GM19452 (cell line): ENCODE measurements around the gene MIEF2.

Experiments used
- ATAC-seq: cut with Tn5 transposase; IDR thresholded peaks from one replicate; pipeline ENCODE4 v1.9.1; 2021; ENCODE audit not compliant: unreplicated experiment

Gene MIEF2

DNA sequence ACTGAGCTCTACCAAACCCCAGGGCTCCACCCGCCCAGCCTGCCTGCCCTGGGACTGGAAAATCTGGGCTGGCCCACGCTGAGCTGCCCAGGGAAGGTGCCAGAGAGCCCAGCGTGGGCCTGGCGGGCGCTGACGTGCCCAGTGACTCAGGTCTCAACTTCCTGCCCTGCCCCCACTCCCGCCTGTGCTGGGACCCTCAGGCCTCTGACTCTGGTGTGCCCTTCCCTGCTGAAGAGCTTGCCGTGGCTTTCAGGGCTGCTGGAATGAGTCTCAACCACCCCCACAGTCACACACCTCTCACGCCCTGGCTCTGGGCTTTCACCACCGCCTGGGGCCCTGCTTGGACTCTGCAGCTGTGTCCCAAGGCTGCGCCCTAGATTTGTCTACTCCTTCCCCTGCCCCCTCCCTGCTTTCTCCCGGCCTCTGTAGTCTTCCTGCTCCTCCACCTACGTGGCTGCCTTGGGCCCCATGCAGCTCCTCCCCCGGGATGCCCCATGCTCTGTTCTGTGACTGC, 24.7 kb upstream of the MIEF2 start:
- no peak for ATAC-seq

DNA sequence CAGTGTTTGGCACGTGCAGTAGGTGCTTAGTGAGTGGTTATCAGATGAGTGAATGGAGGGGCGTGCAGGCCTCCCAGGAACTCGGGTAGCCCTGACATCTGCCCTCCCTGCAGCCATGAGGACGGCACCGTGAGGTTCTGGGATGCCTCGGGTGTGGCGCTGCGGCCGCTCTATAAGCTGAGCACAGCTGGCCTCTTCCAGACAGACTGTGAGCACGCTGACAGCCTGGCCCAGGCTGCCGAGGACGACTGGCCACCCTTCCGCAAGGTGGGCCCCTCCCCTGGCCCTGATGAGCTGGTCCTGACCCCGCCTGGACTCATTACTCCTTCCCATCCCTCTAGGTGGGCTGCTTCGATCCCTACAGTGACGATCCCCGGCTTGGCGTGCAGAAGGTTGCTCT, 24.0 kb upstream of the MIEF2 start:
- ATAC-seq: no peak

DNA sequence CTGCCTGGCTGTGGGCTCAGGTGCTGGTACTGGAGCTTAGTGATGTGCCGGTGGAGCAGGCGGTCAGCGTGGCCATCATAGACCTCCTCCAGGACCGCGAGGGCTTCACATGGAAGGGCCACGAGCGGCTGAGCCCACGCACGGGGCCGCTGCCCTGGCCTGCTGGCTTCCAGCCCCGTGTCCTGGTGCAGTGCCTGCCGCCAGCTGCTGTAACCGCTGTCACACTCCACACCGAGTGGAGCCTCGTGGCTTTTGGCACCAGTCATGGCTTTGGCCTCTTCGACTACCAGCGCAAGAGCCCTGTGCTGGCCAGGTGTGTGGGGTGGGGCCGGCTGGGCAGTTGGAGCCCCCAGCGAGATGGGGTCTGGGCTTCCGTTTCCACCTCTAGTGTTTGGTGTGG, 23.0 kb upstream of the MIEF2 start:
- ATAC-seq: no peak

DNA sequence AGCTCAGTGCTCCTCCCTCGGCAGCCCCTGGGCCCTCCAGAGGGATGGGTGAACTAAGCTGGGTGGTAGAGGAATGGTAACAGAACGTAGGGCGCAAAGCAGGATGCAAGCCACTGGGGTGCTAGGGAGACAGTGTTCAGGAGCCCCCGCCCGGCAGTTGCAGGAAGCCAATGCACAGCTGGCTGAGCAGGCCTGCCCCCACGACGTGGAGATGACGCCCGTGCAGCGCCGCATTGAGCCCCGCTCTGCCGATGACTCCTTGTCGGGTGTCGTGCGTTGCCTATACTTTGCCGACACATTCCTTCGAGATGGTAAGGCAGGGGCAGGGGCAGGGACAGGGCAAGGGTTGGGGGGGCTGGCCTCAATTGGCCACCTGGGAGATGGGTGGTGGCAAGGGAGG, 22.2 kb upstream of the MIEF2 start:
- no peak for ATAC-seq

DNA sequence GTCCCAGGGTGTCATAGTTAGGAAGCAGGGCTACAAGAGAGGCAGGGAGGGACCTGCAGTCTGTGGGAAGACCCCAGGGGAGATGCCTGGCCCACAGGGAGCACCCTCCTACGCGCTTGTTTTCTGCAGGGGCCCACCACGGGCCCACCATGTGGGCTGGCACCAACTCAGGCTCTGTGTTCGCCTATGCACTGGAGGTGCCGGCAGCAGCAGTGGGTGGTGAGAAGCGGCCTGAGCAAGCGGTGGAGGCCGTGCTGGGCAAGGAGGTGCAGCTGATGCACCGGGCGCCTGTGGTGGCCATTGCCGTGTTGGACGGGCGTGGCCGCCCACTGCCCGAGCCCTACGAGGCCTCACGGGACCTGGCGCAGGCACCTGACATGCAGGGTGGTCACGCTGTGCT, 20.0 kb upstream of the MIEF2 start:
- no peak for ATAC-seq

DNA sequence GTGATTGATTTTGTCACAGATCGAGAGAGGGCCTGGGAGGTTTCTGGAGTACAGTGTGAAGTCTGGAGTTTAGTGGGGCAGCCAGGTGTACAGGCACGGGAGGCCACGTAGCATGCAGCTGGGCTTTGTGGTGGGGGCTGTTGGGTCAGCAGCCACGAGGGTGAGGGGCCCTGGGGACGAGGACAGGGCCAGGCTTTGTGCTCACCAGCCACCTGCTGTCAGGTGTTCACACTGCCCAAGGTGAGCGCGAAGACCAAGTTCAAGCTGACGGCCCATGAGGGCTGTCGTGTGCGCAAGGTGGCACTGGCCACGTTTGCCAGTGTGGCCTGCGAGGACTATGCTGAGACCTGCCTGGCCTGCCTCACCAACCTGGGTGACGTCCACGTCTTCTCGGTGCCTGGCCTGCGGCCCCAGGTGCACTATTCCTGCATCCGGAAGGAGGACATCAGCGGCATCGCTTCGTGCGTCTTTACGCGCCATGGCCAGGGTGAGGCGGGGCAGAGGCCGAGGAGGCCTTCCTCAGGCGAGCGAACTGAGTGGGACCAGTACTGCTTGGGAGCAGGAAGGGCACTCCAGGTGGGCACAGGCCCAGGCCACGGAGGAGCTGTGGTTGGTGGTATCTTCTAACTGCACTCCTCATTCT, 19.1 kb upstream of the MIEF2 start:
- ATAC-seq: no peak

DNA sequence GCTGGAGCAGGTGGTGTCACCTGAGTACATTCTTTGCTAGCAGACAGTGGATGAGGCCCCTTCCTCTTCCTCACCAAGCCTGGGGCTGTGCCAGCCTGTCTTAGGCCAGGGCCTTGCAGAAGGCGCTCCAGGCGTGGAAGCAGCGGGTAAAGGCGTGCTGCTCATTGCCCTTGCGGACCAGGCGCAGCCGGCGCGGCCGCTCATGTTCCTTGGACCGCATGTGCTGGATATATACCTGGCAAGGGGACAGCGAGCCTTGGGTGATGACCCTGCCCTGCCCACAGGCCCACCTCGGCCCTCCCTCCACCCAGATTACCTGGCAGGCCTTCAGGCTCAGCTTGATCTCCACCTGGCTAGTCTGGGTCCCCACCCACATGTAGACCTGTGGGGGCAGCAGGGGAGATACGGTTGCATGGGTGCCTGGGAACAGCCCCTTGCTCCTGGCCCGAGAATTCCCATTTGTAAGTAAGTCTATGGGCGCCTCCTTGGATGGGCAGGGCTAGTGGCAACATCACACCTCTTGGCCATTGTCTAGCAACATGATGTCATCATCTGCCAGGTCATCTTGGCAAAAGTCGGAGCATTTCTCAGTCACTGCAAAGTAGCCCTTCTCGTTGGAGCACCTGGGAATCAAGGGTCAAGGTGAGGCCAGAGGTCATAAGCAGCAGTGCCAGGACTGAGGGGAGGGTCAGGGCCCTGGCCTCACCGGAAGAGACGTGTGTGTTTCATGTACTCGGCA, 15.3 kb upstream of the MIEF2 start:
- no peak for ATAC-seq

DNA sequence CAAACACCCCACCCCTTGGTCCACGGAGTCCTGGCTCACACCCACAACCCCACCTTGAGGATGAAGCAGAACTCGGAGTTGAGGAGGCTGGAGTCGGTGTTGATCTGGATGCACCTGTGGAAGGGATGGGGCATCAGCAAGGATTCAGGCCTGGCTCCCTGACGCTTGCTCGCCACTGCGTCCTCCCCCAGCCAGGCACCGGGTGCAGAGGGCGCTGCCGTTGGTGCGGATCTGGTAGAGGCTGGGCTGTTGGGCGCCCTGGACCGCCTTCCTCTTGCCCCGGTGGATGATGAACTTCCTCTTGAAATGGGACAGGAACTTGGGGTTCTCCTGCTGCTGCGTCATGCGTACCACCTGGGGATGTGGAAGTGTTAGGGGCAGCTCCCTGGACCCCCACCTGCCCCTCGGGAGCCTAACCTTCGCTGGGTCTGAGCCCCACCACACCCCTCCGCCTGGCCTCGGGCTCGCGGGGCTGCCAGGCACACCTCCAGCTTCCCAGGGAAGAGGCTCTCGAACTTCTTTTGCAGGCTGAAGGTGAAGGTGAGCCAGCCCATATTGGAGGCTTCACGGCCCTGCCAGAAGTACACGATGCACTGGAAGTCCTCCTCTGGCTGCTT, 14.2 kb upstream of the MIEF2 start:
- ATAC-seq: no peak

DNA sequence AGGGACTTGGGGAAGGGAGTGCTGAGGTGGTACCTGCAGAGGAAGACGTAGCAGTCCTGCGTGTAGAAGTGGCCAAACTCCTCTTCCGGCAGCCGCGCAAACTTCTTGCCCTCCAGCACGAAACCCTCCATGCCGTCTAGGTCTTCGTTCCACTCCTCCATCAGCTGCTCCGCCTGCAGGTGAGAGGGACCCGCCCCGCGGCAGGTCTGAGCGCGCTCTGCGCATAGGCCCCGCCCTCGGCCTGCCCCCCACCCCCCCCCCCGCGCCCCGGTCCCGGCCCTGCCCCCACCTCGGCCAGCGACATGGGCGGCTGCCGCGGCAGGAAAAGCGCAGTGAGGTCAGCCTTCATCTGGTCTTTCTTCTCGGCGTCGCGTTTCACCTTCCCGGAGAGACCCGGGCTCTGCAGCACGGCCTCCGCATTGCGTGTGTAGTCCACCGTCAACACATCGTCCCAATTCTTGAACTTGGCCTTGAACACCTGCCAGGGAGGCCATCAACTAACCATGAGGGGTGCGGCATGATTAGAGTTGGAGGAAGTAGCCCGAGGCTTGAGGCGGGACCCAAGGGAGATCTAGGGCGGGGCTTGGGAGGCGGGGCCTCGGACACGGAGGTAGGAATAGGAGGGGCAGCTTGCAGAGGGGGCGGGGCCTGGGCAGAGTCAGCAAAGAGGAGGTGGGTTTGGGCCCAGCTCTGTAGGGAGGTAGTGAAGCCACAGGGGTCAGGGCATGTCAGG, 13.4 kb upstream of the MIEF2 start:
- no peak for ATAC-seq

DNA sequence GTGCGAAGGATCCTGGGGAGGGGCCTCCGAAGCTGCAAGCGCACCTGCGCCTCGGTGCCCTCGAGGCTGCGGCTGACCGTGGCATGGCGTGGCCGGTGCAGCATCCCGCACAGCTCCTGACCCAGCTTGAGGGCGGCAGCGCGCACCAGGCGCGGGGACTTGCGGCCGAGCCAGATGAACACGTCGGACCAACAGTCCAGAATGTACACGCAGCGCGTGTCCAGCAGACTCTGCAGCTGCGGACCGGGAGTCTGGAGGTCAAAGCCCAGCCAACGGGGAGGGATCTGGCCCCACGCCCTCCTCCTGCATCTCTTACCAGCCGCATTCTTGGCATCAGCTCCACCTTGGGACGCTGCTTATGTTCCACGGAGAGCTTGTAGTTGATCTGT, 12.9 kb upstream of the MIEF2 start:
- ATAC-seq: no peak

DNA sequence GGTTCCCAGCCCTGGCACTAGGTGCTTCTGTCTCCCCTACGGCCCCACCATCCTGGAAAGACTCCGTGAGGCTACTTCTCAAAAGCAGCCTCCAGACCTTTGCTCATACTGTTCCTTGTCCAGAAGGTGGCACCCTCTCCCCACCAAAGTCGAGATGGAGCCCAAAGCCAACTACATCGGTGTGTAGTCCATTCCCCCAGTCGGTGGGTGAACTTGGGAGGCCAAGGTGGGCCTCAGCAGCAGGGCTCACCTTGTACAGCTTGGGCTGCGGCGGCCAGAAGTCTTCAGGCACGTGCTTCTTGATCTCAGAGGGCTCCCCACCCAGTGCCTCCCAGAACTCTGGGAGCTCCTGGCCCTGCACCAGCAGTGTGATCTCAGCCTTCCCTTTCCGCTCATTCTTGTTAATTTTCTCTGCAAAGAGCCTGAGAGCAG, 12.1 kb upstream of the MIEF2 start:
- ATAC-seq: no peak

DNA sequence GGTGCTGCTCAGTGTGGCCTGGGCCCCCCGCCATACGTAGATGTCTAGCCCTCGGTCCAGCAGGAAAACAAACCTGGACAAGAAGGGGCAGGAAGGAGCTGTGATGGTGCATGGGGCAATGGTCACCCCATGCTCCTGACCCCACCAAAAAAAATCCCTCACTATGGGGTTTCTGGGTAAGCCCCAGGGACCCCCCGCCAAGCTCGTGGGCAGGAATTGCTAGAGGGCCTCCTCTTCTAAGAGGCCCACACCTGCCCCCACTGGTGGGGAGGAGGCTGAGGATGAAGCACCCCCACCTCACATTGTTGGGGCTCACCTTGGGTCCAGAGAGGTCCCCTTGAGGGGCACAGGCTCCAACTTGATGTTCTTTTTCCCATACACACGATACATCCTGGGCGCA, 11.7 kb upstream of the MIEF2 start:
- no peak for ATAC-seq

DNA sequence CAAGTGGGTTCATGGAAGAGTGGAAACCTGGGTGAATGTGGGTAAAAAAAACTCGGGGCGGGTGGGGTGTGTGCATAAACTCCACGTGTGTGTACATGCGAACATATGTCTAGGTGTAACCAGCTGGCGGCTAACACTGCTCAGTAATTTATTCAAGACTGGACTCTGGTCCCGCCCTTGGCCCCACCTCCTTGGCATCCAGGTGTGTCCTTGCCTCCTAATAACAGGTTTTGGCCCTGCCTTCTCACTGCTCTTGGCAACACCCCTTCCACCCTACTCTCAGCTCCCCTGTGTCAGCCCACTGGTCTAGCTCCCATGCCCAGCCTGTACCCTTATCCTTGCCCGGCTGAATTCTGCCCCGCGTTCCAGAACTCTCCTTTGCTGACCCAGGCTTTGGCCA, 10.2 kb upstream of the MIEF2 start:
- ATAC-seq: no peak

DNA sequence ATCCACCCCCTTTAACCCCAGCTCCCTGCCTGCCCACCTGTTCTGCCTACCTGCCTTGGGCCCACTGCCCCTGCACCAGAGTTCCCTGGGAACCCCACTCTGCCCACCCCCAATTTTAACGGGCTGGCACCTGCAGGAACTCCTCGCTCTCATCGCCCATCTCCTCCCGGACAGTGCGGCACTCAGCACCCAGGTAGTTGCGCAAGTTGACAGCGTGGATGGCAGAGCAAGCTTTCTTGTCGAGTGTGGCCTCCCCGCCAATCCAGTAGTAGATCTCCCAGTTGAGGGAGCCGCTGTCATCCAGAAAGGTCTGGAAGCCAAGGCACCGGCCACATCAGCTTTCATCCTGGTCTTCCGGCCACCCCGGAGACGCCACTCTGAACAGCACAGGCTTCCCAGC, 9.8 kb upstream of the MIEF2 start:
- ATAC-seq: no peak

DNA sequence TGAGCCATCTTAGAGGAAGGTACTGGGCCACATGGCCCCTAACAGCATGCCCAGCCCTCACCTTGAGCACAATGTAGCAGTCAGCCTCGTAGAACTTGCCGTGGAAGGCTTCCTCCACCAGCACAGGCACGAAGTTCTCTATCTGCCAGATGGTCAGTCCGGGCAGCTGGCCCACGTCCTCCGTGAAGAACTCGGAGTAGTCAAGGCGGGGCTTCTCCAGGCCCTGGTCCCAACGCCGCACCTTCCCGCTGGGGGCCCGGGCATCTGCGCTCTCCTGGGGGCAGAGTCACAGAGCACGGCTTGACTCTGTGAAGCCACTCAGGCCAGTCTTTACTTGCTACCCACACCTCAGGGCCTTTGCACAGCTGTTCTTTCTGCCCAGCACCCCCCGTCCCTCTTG, 9.3 kb upstream of the MIEF2 start:
- no peak for ATAC-seq

DNA sequence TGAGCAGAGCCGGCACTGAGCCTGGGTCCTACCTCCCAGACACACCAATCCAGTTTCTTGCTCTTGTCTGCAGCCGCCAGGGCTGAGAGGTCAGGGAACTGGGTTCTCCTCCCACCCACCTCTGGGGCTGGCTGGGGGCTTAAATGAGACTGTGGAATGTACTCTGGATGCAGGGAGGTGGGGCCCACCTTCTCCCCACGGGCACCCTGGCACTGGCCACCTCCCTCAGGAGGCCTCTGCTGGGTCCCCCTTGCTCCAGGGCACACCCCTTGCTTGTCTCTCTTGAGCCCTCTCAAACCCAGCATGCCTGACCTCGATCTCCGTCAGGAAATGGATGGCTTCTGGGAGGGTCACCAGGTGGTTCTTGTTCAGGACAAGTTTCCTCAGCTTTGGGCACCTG, 8.3 kb upstream of the MIEF2 start:
- no peak for ATAC-seq

DNA sequence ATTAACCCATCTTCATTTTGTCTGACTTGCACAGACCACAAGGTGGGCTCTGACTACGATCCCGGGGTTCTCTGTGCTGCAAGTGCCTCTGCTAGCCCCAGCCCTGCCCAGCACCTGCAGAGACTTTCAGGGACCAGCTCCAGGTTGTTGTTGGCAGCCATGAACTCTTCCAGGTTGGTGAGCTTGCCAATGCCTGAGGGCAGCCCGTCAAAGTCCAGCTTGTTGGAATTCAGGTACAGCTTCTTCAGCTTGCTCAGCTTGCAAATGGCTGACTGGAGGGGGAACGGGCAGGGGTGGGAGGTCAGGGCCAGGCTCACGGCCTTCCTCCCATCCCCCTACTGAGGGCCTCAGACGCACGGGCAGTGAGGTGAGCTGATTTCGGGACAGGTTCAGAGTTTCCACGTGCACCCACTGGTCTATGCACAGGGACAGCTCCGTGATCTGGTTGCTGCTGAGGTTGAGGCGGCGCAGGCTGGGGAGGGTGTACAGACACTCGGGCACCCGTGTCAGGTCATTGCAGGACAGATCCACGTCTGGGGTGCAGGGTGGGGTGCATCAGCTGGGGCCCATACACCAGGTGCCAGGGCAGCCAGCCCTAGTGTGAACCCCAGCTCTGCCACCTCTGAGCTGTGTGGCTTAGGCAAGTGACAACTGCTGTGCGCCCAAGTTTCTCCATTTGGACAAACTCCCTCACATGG, 7.1 kb upstream of the MIEF2 start:
- ATAC-seq: no peak

DNA sequence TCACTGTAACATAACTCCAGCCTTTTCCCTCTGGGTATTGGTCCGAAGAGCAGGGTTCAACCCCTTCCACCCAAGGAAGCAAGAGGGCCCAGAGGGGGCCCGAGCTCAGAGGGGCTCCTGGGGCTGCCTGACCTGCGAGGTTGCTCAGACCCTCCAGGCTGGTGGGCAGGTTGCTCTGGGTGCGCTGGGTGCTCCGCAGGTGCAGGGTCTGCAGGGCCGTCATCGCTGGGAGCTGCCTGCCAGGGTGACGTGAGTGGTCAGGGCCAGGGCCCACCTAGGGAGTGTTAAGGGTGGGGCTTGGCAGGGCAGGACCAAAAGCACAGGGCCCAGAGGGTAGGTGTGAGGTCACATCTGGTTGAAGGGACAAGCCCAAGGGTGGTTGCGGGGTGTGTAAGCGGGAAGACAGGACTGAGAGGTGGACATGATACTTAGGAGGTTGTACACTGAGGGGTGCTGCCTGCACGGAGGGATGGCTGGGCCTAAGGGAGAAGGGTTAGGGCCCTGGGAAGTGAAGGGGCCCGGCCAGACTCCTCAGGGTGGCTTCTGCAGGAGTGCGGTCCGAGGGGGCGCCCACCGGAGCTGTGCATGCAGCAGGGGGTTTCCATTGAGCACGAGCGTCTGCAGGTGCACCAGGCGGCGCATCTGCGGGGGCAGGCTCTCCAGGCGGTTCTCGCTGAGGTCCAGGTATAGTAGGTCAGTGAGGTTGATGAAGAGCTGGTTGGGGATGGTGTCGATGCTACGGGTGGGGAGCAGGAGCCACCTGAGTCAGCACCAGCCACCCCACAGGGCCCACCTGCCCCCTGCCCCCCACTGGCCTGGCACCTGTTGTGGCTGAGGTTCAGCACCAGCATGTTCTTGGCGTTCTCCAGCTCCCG, 6.3 kb upstream of the MIEF2 start:
- ATAC-seq: no peak

DNA sequence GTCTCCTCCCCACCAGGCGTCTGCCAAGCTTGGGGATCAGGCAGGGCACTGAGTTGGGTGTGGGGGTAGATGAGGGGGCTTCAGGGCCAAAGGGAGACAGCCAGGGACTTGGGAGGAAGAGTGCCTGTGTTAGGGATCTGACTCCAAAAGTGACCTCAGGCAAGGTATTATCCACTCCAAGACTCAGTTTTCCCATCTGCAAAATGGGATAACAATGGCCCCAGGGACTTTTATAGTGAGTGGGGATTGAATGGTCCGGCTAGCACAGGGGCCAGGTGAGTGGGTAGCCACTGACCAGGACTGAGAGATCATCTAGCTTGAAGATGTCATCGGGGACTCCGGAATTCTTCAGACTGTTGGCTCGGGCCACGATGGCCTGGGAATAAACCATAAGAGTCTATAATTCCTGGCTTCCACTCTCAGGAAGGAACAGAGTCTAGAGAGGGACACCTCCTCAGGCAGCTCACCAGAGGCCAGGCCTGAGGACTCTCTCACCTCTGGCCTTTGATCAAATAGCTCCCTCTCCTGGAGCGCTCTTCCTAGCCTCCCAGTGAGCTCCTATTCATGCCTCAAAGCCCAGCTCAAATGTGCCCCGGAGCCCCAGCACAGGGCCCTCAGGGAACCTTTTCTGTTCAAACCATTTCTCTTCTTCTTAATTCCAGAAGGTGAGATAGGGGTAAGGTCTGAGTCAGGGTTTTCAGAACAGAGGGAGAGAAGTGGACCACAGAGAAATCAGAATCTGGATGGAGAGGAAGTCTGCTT, 5.4 kb upstream of the MIEF2 start:
- ATAC-seq: no peak
